NB4 (cell line): ENCODE results near the gene GH1.
"Not testable (repeated sequence)": the region's sequence is repeated elsewhere in the genome, so short reads cannot be mapped to it uniquely, and the experiment has no call there.

Source experiments
- MYC ChIP-seq: IDR thresholded peaks from 2 replicates; pipeline ENCODE4 v1.6.1; 2011; ENCODE audit warnings: low read depth, low read length
- POLR2A ChIP-seq: IDR thresholded peaks from 2 replicates; pipeline ENCODE4 v1.6.1; 2011; ENCODE audit warnings: mild to moderate bottlenecking; ENCODE audit not compliant: insufficient read length; ENCODE audit errors: extremely low read depth
- TF ChIP-seq, protein P1 (sequence below): IDR thresholded peaks from one replicate; pipeline ENCODE4 v1.5.1; 2012; ENCODE audit warnings: low read depth, low read length
- TF ChIP-seq, protein P2 (sequence below): IDR thresholded peaks from 2 replicates; pipeline ENCODE4 v1.6.1; 2011; ENCODE audit warnings: low read depth, low read length

DNA sequence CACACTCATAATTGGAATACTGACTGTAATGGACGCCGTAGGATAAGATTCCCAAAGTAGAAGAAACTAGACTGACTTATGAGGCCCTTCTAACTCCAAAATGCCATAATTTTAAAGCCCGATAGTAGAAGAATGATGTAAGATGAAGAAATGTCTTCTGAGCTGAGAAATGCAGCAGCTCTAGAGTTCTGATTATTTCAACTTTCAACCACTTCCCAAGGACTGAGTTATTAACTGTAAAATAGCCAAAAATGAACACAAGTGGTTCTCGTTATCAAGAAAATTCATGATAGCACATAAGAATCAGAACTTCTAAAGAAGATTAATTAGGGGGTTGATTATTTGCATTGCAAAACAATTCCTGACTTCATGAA lies 48.4 kb downstream of the GH1 start:
- TF ChIP-seq POLR2A, MYC: not testable (repeated sequence)
- TF ChIP-seq, protein P1, sequence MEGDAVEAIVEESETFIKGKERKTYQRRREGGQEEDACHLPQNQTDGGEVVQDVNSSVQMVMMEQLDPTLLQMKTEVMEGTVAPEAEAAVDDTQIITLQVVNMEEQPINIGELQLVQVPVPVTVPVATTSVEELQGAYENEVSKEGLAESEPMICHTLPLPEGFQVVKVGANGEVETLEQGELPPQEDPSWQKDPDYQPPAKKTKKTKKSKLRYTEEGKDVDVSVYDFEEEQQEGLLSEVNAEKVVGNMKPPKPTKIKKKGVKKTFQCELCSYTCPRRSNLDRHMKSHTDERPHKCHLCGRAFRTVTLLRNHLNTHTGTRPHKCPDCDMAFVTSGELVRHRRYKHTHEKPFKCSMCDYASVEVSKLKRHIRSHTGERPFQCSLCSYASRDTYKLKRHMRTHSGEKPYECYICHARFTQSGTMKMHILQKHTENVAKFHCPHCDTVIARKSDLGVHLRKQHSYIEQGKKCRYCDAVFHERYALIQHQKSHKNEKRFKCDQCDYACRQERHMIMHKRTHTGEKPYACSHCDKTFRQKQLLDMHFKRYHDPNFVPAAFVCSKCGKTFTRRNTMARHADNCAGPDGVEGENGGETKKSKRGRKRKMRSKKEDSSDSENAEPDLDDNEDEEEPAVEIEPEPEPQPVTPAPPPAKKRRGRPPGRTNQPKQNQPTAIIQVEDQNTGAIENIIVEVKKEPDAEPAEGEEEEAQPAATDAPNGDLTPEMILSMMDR, result not testable (repeated sequence)
- TF ChIP-seq, protein P2, sequence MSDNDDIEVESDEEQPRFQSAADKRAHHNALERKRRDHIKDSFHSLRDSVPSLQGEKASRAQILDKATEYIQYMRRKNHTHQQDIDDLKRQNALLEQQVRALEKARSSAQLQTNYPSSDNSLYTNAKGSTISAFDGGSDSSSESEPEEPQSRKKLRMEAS, result not testable (repeated sequence)
